GM12878 (cell line): ENCODE results near the gene PRR11. TPM values are rescaled to one million over a fixed set of nuclear protein-coding genes. Genes with fewer than 3 reads are reported as not detected.

Source experiments
- BACH1 ChIP-seq: fragments of 450-650 bp; IDR thresholded peaks from 2 replicates; pipeline ENCODE4 v1.6.1; 2017; ENCODE audit warnings: mild to moderate bottlenecking, borderline replicate concordance
- CBFB ChIP-seq: IDR thresholded peaks from 2 replicates; pipeline ENCODE4 v1.6.1; 2016; ENCODE audit warnings: antibody characterized with exemption, low read depth
- CREM ChIP-seq: IDR thresholded peaks from 2 replicates; pipeline ENCODE4 v1.6.1; 2014; ENCODE audit warnings: antibody characterized with exemption, low read depth
- E4F1 ChIP-seq: fragments of 450-650 bp; IDR thresholded peaks from 2 replicates; pipeline ENCODE4 v1.6.1; 2018; ENCODE audit warnings: borderline replicate concordance, mild to moderate bottlenecking; ENCODE audit not compliant: partially characterized antibody
- ETV6 ChIP-seq, 2 experiments: fragments of 450-650 bp in 1 of 2; IDR thresholded peaks in 1 of 2; conservative IDR thresholded peaks in 1 of 2; 2 replicates each; pipeline ENCODE4 v1.6.1; 2014; ENCODE audit warnings: antibody characterized with exemption in 1 of 2, borderline replicate concordance in 1 of 2, low read depth in 1 of 2, mild to moderate bottlenecking in 1 of 2, moderate library complexity in 1 of 2
- HCFC1 ChIP-seq: fragments of 150-350 bp; IDR thresholded peaks from 2 replicates; pipeline ENCODE4 v1.6.1; 2014; ENCODE audit warnings: low read length
- HDAC2 ChIP-seq: fragments of 200-600 bp; sonication (generic); IDR thresholded peaks from 2 replicates; pipeline ENCODE4 v1.6.1; 2017
- HDAC6 ChIP-seq: fragments of 200-600 bp; sonication (generic); IDR thresholded peaks from one replicate; pipeline ENCODE4 v1.8.0; 2017; ENCODE audit warnings: antibody characterized with exemption; ENCODE audit not compliant: unreplicated experiment
- IKZF2 ChIP-seq, 2 experiments: fragments of 450-650 bp; IDR thresholded peaks; 2 replicates each; pipeline ENCODE4 v1.6.1; 2017; ENCODE audit warnings: mild to moderate bottlenecking in 2 of 2, moderate library complexity in 2 of 2
- IRF5 ChIP-seq: fragments of 450-650 bp; IDR thresholded peaks from 2 replicates; pipeline ENCODE4 v1.6.1; 2017; ENCODE audit warnings: borderline replicate concordance
- JUNB ChIP-seq: IDR thresholded peaks from 2 replicates; pipeline ENCODE4 v1.6.1; 2016; ENCODE audit warnings: antibody characterized with exemption, mild to moderate bottlenecking
- MXI1 ChIP-seq: fragments of 150-350 bp; IDR thresholded peaks from 2 replicates; pipeline ENCODE4 v1.6.1; 2011; ENCODE audit warnings: low read depth, mild to moderate bottlenecking, inconsistent platforms, low read length, improper control_type of control experiment
- NFXL1 ChIP-seq: fragments of 450-650 bp; IDR thresholded peaks from 2 replicates; pipeline ENCODE4 v1.6.1; 2017; ENCODE audit warnings: antibody characterized with exemption, mild to moderate bottlenecking, borderline replicate concordance
- NR2C1 ChIP-seq: fragments of 450-650 bp; IDR thresholded peaks from 2 replicates; pipeline ENCODE4 v1.6.1; 2017; ENCODE audit warnings: antibody characterized with exemption, mild to moderate bottlenecking, moderate library complexity
- RB1 ChIP-seq: fragments of 450-650 bp; formaldehyde crosslinking; IDR thresholded peaks from 2 replicates; pipeline ENCODE4 v1.6.1; 2017; ENCODE audit warnings: mild to moderate bottlenecking, borderline replicate concordance
- RELB ChIP-seq: fragments of 450-650 bp; IDR thresholded peaks from 2 replicates; pipeline ENCODE4 v1.6.1; 2017; ENCODE audit warnings: low read depth, mild to moderate bottlenecking, moderate library complexity
- TAF1 ChIP-seq: IDR thresholded peaks from 2 replicates; pipeline ENCODE4 v1.6.1; 2011; ENCODE audit warnings: mild to moderate bottlenecking, low read depth, low read length, borderline replicate concordance
- ZBTB11 ChIP-seq: fragments of 450-650 bp; formaldehyde crosslinking; IDR thresholded peaks from 2 replicates; pipeline ENCODE4 v1.5.0; 2022; ENCODE audit warnings: mild to moderate bottlenecking, missing genetic modification characterization
- polyA plus RNA-seq, 11 experiments: library from polyadenylated mRNA; depleted of rRNA in 4 of 11; unstranded in 6 of 11; stranded (reverse) in 5 of 11; fragments of >200 nt; fragmentation: Nextera tagmentation in 4 of 11; fragmentation: Illumina TruSeq in 1 of 11; extraction: Ambion mirVana in 4 of 11; extraction: Trizol in 1 of 11; gene quantifications; 1 replicate in 1 of 11; 2 replicates in 10 of 11; pipeline versions ENCODE4 v1.2.1 to v1.2.3, GENCODE V29; 2011 to 2016; ENCODE audit warnings: inconsistent platforms in 2 of 11, missing spikeins in 2 of 11, low read depth in 1 of 11
- total RNA-seq, 4 experiments: library from RNA; depleted of rRNA in 3 of 4; stranded (reverse); fragments of >200 nt in 3 of 4; fragmentation: Illumina TruSeq in 1 of 4; extraction: Trizol in 1 of 4; gene quantifications; 2 replicates each; pipeline versions ENCODE4 v1.2.1 to v1.2.3, GENCODE V29; 2013 to 2021

Gene PRR11
- total and polyA plus RNA-seq, 10 of the 15 experiments (the other 5 are each of a cell fraction or from before 2014, with no cell fraction given), result 20.8 to 97.0 (median 48.3) TPM

- TF ChIP-seq E4F1 (no peak), NR2C1 (0 out of 2 replicates have a peak, but pooled peaks have one; percentile 47), CREM (peak; percentile 75), NFXL1 (peak; percentile 64; the same call in 1 of the 2 replicates), RELB (0 out of 2 replicates have a peak, but pooled peaks have one; percentile 16), ETV6 (conservative IDR thresholded peaks at IDR 0.05 in 1 of 2, IDR thresholded peaks at IDR 0.05 in 1 of 2; ENCODE audit: borderline replicate concordance in 1 of 2, low read depth in 1 of 2) (no peak), ZBTB11 (CRISPR knock-in tag) (no peak), MXI1 (peak; percentile 28; the same call in 1 of the 2 replicates), TAF1 (no peak), HDAC6 (no peak), IRF5 (no peak), JUNB (no peak), BACH1 (peak; percentile 35; the same call in 1 of the 2 replicates), HDAC2 (no peak), IKZF2 (IDR thresholded peaks at IDR 0.05) (peak in 1 of 2 experiments; percentile 66; a peak in 1 of 4 replicates), CBFB (no peak; the same call in 1 of the 2 replicates), HCFC1 (no peak), RB1 (peak; percentile 72; the same call in 1 of the 2 replicates)
Observed at GRCh38 chr17:59220328-59221158, 65.0 kb downstream of the PRR11 start, which contains the start of gene GDPD1 (continued).
